SJSA1 (cell line): Measurements from ENCODE around the gene MXRA7. TPM values are rescaled to one million over a fixed set of nuclear protein-coding genes. Genes with fewer than 3 reads are reported as not detected.
A peak's percentile ranks its signal among the peaks of the same experiment; 100 is the strongest.
"Not testable (repeated sequence)": the region's sequence is repeated elsewhere in the genome, so short reads cannot be mapped to it uniquely, and the experiment has no call there.

Experiments
- DNase-seq, 2 experiments: peaks; one replicate each; pipeline ENCODE4 v3.0.0-alpha.2; 2015 to 2020; ENCODE audit warnings: low spot score in 2 of 2, low read depth in 1 of 2
- H3K27ac ChIP-seq: fragments of 250-450 bp; sonication (Bioruptor Pico); 2 replicates; pipeline ENCODE4 v1.5.1; 2020; ENCODE audit warnings: mild to moderate bottlenecking, moderate library complexity
- H3K27me3 ChIP-seq: fragments of 250-450 bp; sonication (Bioruptor Pico); replicated peaks from 2 replicates; pipeline ENCODE4 v1.5.1; 2020; ENCODE audit warnings: mild to moderate bottlenecking, moderate library complexity
- H3K36me3 ChIP-seq: fragments of 250-450 bp; sonication (Bioruptor Pico); 2 replicates; pipeline ENCODE4 v1.5.1; 2020; ENCODE audit warnings: mild to moderate bottlenecking
- H3K4me1 ChIP-seq: fragments of 250-450 bp; sonication (Bioruptor Pico); replicated peaks from 2 replicates; pipeline ENCODE4 v1.6.1; 2021; ENCODE audit warnings: mild to moderate bottlenecking
- H3K4me3 ChIP-seq: fragments of 250-450 bp; sonication (Bioruptor Pico); 2 replicates; pipeline ENCODE4 v1.5.1; 2020; ENCODE audit warnings: mild to moderate bottlenecking
- H3K9me3 ChIP-seq: fragments of 250-450 bp; sonication (Bioruptor Pico); replicated peaks from 2 replicates; pipeline ENCODE4 v1.5.1; 2020; ENCODE audit warnings: mild to moderate bottlenecking
- total RNA-seq: library from RNA; depleted of rRNA; stranded (reverse); fragments of >200 nt; shearing (Covaris generic); gene quantifications from 2 replicates; pipeline ENCODE4 v1.2.3, GENCODE V29; 2014; rRNA removed

MXRA7 gene
- total RNA-seq = 362 and 546 TPM in 2 replicates

GRCh38 chr17:76710863-76711611, at the start of gene MXRA7:
Gene MXRA7 (minus strand): TSS chr17:76710965. CDS start chr17:76710946, 19 bp downstream.
- H3K36me3 ChIP-seq = peaks cover 82% of the 10 kb centered on the region
- H3K4me1 ChIP-seq = peaks cover 64% of the 10 kb centered on the region
- peak; percentile 83 to 89 for DNase-seq
- no peaks in the 10 kb centered on the region for H3K27me3 ChIP-seq
- H3K9me3 ChIP-seq = no peaks in the 10 kb centered on the region
- peak within 1 kb of the TSS; percentile 88 for H3K27ac ChIP-seq
- peak within 1 kb of the TSS; percentile 88 for H3K4me3 ChIP-seq

- no peak for DNase-seq
- Histone ChIP-seq H3K27ac (no peak overlapping the region), H3K4me3 (no peak overlapping the region), H3K9me3 (no peaks in the 10 kb centered on the region), H3K4me1 (peaks cover 7% of the 10 kb centered on the region), H3K36me3 (peaks cover 18% of the 10 kb centered on the region; the same call in 1 of the 2 replicates), H3K27me3 (no peaks in the 10 kb centered on the region)
Observed at GRCh38 chr17:76758570-76758969, 47.8 kb upstream of the MXRA7 start.

GRCh38 chr17:76757256-76757655, 46.5 kb upstream of the MXRA7 start:
- H3K4me1 ChIP-seq = 0 out of 2 replicates have a peak, but pooled peaks cover 3% of the 10 kb centered on the region
- H3K27ac ChIP-seq = no peak overlapping the region
- H3K9me3 ChIP-seq = no peaks in the 10 kb centered on the region
- H3K27me3 ChIP-seq = no peaks in the 10 kb centered on the region
- DNase-seq = no peak
- H3K4me3 ChIP-seq = no peak overlapping the region
- H3K36me3 ChIP-seq = peaks cover 18% of the 10 kb centered on the region; the same call in 1 of the 2 replicates

GRCh38 chr17:76755285-76755684, 44.5 kb upstream of the MXRA7 start:
- no peaks in the 10 kb centered on the region for H3K27me3 ChIP-seq
- no peak overlapping the region for H3K4me3 ChIP-seq
- no peak for DNase-seq
- no peak overlapping the region for H3K27ac ChIP-seq
- peaks cover 18% of the 10 kb centered on the region for H3K36me3 ChIP-seq
- 0 out of 2 replicates have a peak, but pooled peaks cover 3% of the 10 kb centered on the region for H3K4me1 ChIP-seq
- no peaks in the 10 kb centered on the region for H3K9me3 ChIP-seq

- Histone ChIP-seq H3K27me3 (no peaks in the 10 kb centered on the region), H3K4me1 (0 out of 2 replicates have a peak, but pooled peaks cover 3% of the 10 kb centered on the region), H3K4me3 (no peak overlapping the region), H3K27ac (no peak overlapping the region), H3K9me3 (no peaks in the 10 kb centered on the region), H3K36me3 (peaks cover 18% of the 10 kb centered on the region)
- no peak for DNase-seq
Observed at GRCh38 chr17:76753061-76753961, 42.5 kb upstream of the MXRA7 start.

GRCh38 chr17:76752006-76752405, 41.2 kb upstream of the MXRA7 start:
- H3K4me3 ChIP-seq = no peak overlapping the region
- H3K4me1 ChIP-seq = 0 out of 2 replicates have a peak, but pooled peaks cover under 1% of the 10 kb centered on the region
- H3K27ac ChIP-seq = no peak overlapping the region
- no peaks in the 10 kb centered on the region for H3K9me3 ChIP-seq
- DNase-seq = no peak
- peaks cover 16% of the 10 kb centered on the region for H3K36me3 ChIP-seq
- H3K27me3 ChIP-seq = no peaks in the 10 kb centered on the region

- no peaks in the 10 kb centered on the region for H3K9me3 ChIP-seq
Observed at GRCh38 chr17:76751416-76751993, 40.7 kb upstream of the MXRA7 start.

GRCh38 chr17:76748657-76749056, 37.9 kb upstream of the MXRA7 start:
- H3K4me1 ChIP-seq = no peaks in the 10 kb centered on the region
- H3K27ac ChIP-seq = no peak overlapping the region
- no peak overlapping the region for H3K4me3 ChIP-seq
- H3K36me3 ChIP-seq = peaks cover 32% of the 10 kb centered on the region
- no peak for DNase-seq
- H3K9me3 ChIP-seq = 0 out of 2 replicates have a peak, but pooled peaks cover 3% of the 10 kb centered on the region
- no peaks in the 10 kb centered on the region for H3K27me3 ChIP-seq

More at GRCh38 chr17:76751416-76751993, 40.7 kb upstream of the MXRA7 start:
- Histone ChIP-seq H3K36me3 (peaks cover 20% of the 10 kb centered on the region), H3K4me1 (no peaks in the 10 kb centered on the region), H3K4me3 (no peak overlapping the region), H3K27me3 (no peaks in the 10 kb centered on the region), H3K27ac (no peak overlapping the region)
- no peak for DNase-seq

GRCh38 chr17:76747716-76748363, 37.1 kb upstream of the MXRA7 start:
- H3K27ac ChIP-seq = no peak overlapping the region
- 0 out of 2 replicates have a peak, but pooled peaks cover 3% of the 10 kb centered on the region for H3K9me3 ChIP-seq
- peaks cover 35% of the 10 kb centered on the region for H3K36me3 ChIP-seq
- DNase-seq = no peak
- no peaks in the 10 kb centered on the region for H3K4me1 ChIP-seq
- H3K4me3 ChIP-seq = no peak overlapping the region
- H3K27me3 ChIP-seq = no peaks in the 10 kb centered on the region

- H3K27me3 ChIP-seq, H3K4me3 ChIP-seq, DNase-seq, H3K9me3 ChIP-seq, H3K27ac ChIP-seq, H3K4me1 ChIP-seq: not testable (repeated sequence)
- H3K36me3 ChIP-seq = peaks cover 39% of the 10 kb centered on the region
Observed at GRCh38 chr17:76745785-76746184, 35.0 kb upstream of the MXRA7 start.

- Histone ChIP-seq H3K27ac (no peak overlapping the region), H3K36me3 (peaks cover 39% of the 10 kb centered on the region)
- no peak for DNase-seq
Observed at GRCh38 chr17:76744747-76745146, 34.0 kb upstream of the MXRA7 start.

GRCh38 chr17:76742958-76743357, 32.2 kb upstream of the MXRA7 start:
- Histone ChIP-seq H3K27ac (no peak overlapping the region), H3K27me3 (no peaks in the 10 kb centered on the region), H3K4me1 (peaks cover 7% of the 10 kb centered on the region; the same call in 1 of the 2 replicates), H3K36me3 (peaks cover 39% of the 10 kb centered on the region), H3K9me3 (0 out of 2 replicates have a peak, but pooled peaks cover 3% of the 10 kb centered on the region), H3K4me3 (no peak overlapping the region)
- no peak for DNase-seq

More at GRCh38 chr17:76744747-76745146, 34.0 kb upstream of the MXRA7 start:
- H3K27me3 ChIP-seq = no peaks in the 10 kb centered on the region
- H3K4me1 ChIP-seq = no peaks in the 10 kb centered on the region
- 0 out of 2 replicates have a peak, but pooled peaks cover 3% of the 10 kb centered on the region for H3K9me3 ChIP-seq
- H3K4me3 ChIP-seq = no peak overlapping the region
